GM12874 (cell line): ENCODE measurements around the gene NDUFA11.

ENCODE experiments used
- TF ChIP-seq, protein P1 (sequence below): IDR thresholded peaks from 2 replicates; pipeline ENCODE4 v1.5.1; 2011; ENCODE audit warnings: low read depth, mild to moderate bottlenecking, control low read depth, low read length, moderate library complexity; ENCODE audit not compliant: insufficient read depth

Gene NDUFA11

DNA sequence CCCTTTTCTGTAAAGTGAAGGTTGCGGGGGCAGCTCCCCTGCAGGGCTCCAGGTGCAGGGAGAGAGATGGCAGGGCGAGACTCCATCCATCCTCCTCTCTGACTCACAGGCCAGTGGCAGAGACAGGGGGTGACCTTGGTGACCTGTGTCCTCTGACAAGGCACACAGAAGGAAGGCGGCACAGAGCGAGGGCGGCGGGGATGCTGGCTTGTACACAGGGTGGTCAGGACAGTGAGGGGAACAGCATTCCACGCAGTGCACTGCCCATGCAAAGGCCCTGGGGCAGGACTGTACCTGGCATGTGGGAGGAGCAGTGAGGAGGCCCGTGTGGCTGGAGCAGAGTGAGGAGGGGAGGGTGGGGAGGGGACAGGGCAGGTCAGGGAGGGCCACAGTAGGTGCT lies 7.7 kb downstream of the NDUFA11 start:
- TF ChIP-seq, protein P1, sequence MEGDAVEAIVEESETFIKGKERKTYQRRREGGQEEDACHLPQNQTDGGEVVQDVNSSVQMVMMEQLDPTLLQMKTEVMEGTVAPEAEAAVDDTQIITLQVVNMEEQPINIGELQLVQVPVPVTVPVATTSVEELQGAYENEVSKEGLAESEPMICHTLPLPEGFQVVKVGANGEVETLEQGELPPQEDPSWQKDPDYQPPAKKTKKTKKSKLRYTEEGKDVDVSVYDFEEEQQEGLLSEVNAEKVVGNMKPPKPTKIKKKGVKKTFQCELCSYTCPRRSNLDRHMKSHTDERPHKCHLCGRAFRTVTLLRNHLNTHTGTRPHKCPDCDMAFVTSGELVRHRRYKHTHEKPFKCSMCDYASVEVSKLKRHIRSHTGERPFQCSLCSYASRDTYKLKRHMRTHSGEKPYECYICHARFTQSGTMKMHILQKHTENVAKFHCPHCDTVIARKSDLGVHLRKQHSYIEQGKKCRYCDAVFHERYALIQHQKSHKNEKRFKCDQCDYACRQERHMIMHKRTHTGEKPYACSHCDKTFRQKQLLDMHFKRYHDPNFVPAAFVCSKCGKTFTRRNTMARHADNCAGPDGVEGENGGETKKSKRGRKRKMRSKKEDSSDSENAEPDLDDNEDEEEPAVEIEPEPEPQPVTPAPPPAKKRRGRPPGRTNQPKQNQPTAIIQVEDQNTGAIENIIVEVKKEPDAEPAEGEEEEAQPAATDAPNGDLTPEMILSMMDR = no peak

DNA sequence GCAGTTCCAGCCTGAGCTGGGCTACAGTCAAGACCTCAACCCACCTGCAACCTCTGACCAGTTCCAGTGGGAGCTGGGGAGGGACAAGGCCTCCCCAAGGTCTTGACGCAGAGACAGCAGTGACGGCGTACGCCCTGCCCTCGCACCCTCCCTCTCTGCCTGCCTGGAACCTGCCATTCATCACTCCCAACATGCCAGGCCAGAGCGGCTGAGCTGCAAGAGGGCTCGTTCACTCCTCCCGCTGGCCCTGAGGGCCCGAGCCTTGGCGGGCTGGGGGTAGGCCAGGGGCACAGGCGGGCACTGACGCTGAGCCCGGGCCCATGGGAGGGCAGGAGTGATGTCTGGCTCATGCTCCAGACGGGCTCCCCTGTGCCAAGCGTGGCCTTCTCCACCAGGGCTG lies 8.2 kb downstream of the NDUFA11 start:
- TF ChIP-seq, protein P1 = no peak

DNA sequence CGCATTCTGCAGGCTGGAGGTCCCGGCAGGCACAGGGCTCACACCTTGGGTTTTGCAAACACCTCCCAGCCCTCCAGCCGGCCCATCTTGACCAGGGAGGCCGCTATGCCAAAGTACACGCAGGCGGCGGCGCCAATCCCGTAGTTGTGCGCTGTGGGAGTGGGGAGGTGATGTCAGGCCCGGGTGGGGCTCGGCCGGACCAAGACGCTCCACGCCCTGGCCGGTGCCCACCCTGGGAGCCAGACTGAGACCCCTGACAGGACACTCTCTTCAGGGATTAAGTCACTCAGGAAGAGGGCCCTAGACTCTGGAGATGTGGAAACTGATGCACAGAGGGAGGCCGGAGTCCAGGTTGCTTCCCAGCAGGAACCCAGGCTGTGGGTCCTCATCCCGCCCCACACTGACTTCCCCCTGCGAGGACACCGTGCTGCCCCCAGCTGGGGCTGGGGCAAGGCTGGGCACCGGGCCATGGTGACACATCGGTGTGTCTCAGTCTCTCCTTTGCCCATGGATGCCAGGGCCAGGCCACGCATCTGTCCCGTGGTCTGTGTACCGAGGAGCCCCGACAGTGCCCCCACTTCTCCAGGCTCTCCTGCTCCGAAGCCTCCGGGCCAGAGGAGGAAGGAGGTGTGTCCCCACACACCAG lies 8.8 kb downstream of the NDUFA11 start:
- TF ChIP-seq, protein P1 = no peak

DNA sequence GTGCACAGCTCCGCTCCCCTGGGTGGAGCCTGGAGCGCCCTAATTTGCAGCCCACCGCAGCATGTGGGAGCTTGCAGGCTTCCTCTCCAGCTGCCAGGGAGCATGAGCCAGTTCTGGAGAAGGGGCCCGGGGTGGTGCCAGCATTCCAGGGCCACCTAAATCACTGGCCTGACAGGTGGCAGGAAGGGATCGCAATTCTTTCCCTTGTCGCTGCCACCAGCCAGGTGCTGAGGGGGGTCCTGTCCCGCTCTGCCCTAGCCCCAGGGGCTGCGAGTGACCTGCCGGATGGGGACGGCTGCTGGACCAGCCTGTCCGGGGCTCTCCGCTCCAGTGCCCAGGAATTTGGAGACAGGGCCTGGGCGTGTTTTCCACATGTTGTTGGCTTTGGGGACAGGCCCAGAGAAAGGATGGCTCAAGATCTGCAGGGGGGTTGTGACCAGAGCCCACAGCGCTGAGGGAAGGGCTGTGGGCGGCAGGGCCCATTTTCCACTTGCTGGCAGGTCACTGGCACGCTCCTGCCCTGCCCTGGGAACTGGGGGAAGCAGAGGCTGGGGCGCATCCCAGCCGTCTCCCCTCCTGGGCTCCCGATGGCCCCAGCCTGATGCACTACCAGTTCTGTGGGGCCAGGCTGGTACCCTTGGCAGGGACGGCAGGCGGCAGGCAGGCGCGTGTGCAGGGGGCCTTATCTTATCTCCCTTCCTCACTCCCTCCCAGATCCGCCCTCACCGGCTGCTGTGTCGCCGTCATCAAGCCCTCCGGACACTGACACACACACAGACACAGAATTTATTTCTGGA lies 9.5 kb downstream of the NDUFA11 start:
- TF ChIP-seq, protein P1 = no peak

DNA sequence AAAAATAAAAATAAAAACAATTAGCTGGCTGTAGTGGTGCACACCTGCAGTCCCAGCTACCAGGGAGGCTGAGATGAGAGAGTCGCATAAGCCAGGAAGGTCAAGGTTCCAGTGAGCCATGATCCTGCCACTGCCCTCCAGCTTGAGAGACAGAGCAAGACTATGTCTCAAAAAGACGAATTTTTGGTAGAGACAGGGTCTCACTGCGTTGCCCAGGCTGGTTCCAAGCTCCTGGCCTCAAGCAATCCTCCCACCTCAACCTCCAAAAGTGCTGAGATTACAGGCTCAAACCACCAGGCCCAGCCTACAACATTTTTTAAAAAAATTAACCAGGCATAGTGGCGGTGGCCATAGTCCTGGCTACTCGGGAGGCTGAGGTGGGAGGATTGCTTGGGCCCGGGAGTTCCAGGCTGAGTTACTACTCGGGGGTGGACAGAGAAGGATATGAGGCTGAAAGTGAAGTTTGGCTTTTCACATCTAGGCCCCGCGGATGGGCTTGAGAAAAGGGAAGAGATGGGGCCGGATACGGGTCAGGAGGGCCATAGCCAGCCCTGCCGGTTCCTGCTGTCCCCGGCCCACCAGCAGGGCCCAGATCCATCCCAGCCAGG lies 10.2 kb downstream of the NDUFA11 start:
- TF ChIP-seq, protein P1 = no peak

DNA sequence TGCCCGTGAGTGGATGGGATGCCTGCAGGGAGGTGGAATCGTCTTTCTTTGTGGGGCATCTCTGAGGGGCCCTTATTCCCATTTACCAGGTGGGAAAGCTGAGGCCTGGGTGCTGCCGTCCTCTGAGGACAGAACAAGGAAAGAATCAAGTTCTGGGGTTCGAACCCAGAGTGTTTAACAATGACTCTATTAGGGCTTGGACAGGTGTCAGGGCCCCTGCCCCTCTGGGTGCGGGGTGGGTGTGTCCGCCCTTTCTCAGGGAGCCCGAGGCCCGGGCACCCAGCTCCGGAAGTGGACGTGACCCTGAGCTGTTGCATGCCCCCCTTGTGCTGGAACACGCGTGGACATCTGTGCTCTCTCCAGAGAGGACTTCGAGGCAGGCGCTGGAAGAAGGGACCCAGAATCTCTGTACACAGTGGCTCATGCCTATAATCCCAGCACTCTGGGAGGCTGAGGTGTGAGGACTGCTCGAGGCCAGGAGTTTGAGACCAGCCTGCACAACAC lies 10.8 kb downstream of the NDUFA11 start:
- TF ChIP-seq, protein P1 = no peak

DNA sequence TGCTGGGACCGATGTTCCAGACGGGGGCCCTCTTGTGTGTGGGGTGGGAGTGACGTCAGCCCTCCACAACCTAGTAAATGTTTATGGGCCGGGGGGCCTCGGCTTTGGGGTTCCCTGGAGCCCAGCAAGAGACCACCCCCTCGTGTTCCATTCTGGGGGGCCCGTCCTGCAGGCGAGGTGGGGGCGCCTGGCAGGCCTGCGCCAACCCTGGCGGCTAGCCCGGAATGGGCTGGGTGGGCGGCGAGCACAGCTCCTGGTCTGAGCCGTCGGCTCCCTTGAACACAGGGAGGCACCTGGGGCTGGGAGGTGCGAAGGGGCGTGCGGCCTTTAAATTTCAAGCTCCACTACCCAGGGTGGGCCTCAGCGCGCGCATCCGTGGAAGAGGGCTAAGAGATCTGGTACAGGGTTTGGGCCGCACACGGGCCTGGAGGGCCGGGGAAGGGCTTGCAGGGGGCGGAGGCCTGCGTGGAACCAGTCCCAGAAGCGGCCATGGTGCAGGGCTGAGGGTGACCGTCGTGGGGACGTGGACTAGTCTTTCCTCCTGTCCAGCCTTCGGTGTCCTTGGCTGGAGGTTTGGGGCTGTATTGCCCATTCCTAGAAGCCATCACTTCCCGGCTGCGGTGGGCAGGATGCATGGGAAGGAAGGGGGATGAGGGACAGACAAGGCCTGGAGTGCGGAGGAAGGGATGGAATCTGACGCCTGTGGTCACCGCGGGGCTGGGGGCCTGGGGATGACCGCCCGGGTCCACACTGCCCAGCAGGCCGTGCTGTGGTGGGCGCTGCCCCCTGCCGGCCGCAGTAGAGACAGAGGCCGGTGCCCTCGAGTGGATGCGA lies 11.4 kb downstream of the NDUFA11 start:
- TF ChIP-seq, protein P1 = peak; percentile 68
